ENCODE data around the gene IGIP.

Gene IGIP

GRCh38 chr5:140116716-140117115 lies 9.0 kb upstream of the IGIP start:
- ChIA-PET CTCF (interaction anchor here (0.6 to 14.1 kb wide), 4 partner anchors 13 to 1667 kb away, joined by 3 to 336 read pairs (median 4); no protein-coding TSS in a partner anchor), POLR2A (interaction anchor here (1.5 kb wide), 1 partner anchor 9 kb away, joined by 8 read pairs; no protein-coding TSS in a partner anchor)
- TF ChIP-seq CTCF (IDR thresholded peaks at IDR 0.05; ENCODE audit: insufficient read depth, low read length, missing control alignments) = no peak
- DNase-seq (ENCODE audit: low read depth, low spot score) = no peak
- no peak overlapping the region for H3K4me3 ChIP-seq (ENCODE audit: low read depth, low read length)

GRCh38 chr5:140117523-140117922 lies 8.2 kb upstream of the IGIP start:
- no peak for DNase-seq (ENCODE audit: low read depth, low spot score)
- no peak for TF ChIP-seq CTCF (IDR thresholded peaks at IDR 0.05; ENCODE audit: insufficient read depth, low read length, missing control alignments)
- ChIA-PET POLR2A (no interaction called here), CTCF (interaction anchor here (1.0 to 14.1 kb wide), 4 partner anchors 9 to 45 kb away, joined by 3 to 336 read pairs (median 5); no protein-coding TSS in a partner anchor)
- H3K4me3 ChIP-seq (ENCODE audit: low read depth, low read length) = no peak overlapping the region

GRCh38 chr5:140118302-140118936 lies 7.3 kb upstream of the IGIP start:
- CTCF ChIA-PET = interaction anchor here (1.0 to 14.1 kb wide), 6 partner anchors 8 to 43 kb away, joined by 3 to 336 read pairs (median 5); no protein-coding TSS in a partner anchor
- no peak for TF ChIP-seq CTCF (IDR thresholded peaks at IDR 0.05; ENCODE audit: insufficient read depth, low read length, missing control alignments)

GRCh38 chr5:140126315-140127012 lies 727 bp downstream of the IGIP start:
- POLR2A ChIA-PET = no interaction called here
- H3K4me3 ChIP-seq (ENCODE audit: low read depth, low read length) = no peak overlapping the region
- TF ChIP-seq CTCF (IDR thresholded peaks at IDR 0.05; ENCODE audit: insufficient read depth, low read length, missing control alignments) = no peak
- no peak for DNase-seq (ENCODE audit: low read depth, low spot score)
- CTCF ChIA-PET = interaction anchor here (1.3 to 4.8 kb wide), 2 partner anchors 8 to 18 kb away, joined by 5 to 45 read pairs; no protein-coding TSS in a partner anchor

More at GRCh38 chr5:140118302-140118936, 7.3 kb upstream of the IGIP start:
- H3K4me3 ChIP-seq (ENCODE audit: low read depth, low read length) = no peak overlapping the region
- DNase-seq (ENCODE audit: low read depth, low spot score) = no peak
- POLR2A ChIA-PET = no interaction called here

GRCh38 chr5:140128376-140128775 lies 2.6 kb downstream of the IGIP start:
- no peak for DNase-seq (ENCODE audit: low read depth, low spot score)
- POLR2A ChIA-PET = no interaction called here
- no peak for TF ChIP-seq CTCF (IDR thresholded peaks at IDR 0.05; ENCODE audit: insufficient read depth, low read length, missing control alignments)
- H3K4me3 ChIP-seq (ENCODE audit: low read depth, low read length) = no peak overlapping the region
- CTCF ChIA-PET = interaction anchor here (4.8 kb wide), 1 partner anchor 16 kb away, joined by 45 read pairs; no protein-coding TSS in a partner anchor

Data from AG04449 (cell line).